ENCODE measurements around the gene TMEM144.

Gene TMEM144

DNA sequence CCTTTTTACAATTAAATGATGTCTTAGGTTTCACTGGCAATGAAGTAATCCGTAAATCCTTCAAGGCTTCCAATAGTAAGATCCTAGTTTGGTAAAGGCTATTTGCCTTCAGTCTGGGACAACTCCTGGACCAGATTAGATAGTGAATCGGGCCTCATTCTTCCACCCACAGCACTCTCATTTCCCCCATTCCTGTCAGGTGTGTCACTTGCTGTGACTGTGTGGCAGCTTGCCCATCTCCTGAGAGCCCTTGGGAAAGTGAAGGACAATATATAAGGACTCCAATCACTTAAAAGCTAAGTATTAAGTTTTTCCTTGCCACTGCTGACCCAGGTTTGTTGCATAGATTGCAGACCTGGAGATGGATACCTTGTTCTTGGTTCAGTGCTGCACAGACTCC lies 34.2 kb upstream of the TMEM144 start:
- peaks cover 47% of the 10 kb centered on the region for H3K36me3 Mint-ChIP-seq (ENCODE audit: low read depth)
- H3K4me3 Mint-ChIP-seq = no peak overlapping the region
- H3K4me1 Mint-ChIP-seq (ENCODE audit: low read depth) = peaks cover 46% of the 10 kb centered on the region
- intact Hi-C loops (cut with micrococcal nuclease) = no loop called here
- no peaks in the 10 kb centered on the region for H3K9me3 Mint-ChIP-seq
- H3K27me3 Mint-ChIP-seq = no peaks in the 10 kb centered on the region
- H3K27ac Mint-ChIP-seq = no peak overlapping the region

DNA sequence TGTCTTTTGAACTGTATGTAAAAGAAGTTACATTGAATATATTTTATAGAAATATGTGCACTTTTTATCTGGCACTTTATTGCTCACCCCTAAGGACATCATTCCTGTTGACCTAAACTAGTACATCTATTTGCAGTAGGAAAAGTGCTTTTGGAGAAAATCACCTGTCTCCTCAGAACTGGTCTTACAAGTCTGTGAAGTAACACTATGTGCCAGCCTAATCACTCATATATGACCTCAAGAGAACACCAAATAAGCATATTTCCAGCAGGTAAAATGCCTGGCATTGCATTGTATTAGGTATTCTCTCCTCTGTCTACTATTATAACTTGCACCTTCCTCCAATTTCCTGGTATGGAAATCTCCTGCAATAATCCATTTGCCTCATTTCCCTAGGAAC lies 33.5 kb upstream of the TMEM144 start:
- intact Hi-C loops (cut with micrococcal nuclease) = no loop called here
- H3K9me3 Mint-ChIP-seq = no peaks in the 10 kb centered on the region
- H3K36me3 Mint-ChIP-seq (ENCODE audit: low read depth) = peaks cover 50% of the 10 kb centered on the region
- peaks cover 46% of the 10 kb centered on the region for H3K4me1 Mint-ChIP-seq (ENCODE audit: low read depth)
- no peak overlapping the region for H3K27ac Mint-ChIP-seq
- H3K4me3 Mint-ChIP-seq = no peak overlapping the region
- H3K27me3 Mint-ChIP-seq = no peaks in the 10 kb centered on the region

DNA sequence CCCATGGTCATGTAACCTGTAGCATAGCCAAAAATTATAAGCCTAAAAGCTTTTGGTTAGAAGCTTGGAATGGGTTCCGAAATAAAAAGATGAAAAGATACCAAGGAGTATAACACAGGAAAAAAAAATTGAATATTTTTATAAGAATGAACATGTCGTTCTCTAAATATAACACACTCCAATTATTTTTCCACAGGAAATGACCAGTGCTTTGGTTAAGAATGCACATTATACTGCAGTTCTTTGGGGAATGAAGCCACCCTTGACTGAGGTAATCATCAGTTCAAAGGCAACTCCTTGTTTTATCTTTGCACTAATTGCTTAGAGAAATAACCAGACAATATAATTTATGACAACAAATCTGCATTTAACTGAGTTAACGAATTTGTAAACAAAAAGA lies 30.8 kb upstream of the TMEM144 start:
- no peak overlapping the region for H3K4me3 Mint-ChIP-seq
- no peaks in the 10 kb centered on the region for H3K9me3 Mint-ChIP-seq
- peaks cover 21% of the 10 kb centered on the region for H3K4me1 Mint-ChIP-seq (ENCODE audit: low read depth)
- H3K27ac Mint-ChIP-seq = no peak overlapping the region
- H3K36me3 Mint-ChIP-seq (ENCODE audit: low read depth) = peaks cover 57% of the 10 kb centered on the region
- intact Hi-C loops (cut with micrococcal nuclease) = no loop called here
- H3K27me3 Mint-ChIP-seq = no peaks in the 10 kb centered on the region

DNA sequence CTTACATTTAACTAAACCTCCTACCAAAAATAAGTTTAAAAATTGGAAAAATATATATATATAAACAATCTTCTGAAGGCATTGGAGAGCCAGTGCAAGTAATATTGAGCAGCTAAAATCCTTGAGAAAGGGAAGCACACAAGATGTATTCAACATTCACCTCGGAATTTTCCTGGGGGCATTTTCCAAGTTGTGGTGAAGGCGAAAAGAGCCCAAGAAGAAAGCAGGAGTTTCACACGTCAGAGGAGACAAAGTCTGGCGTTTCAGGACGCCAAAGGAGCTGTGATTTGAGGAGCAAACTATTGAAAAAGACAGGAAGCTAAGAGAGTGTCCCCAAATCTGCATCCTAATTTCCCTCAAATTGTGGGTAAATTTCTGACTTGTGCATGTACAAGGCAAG lies 28.4 kb upstream of the TMEM144 start:
- H3K4me1 Mint-ChIP-seq (ENCODE audit: low read depth) = peaks cover 3% of the 10 kb centered on the region
- H3K9me3 Mint-ChIP-seq = no peaks in the 10 kb centered on the region
- H3K36me3 Mint-ChIP-seq (ENCODE audit: low read depth) = peaks cover 65% of the 10 kb centered on the region
- H3K27me3 Mint-ChIP-seq = no peaks in the 10 kb centered on the region
- intact Hi-C loops (cut with micrococcal nuclease) = no loop called here
- no peak overlapping the region for H3K27ac Mint-ChIP-seq
- H3K4me3 Mint-ChIP-seq = no peak overlapping the region

DNA sequence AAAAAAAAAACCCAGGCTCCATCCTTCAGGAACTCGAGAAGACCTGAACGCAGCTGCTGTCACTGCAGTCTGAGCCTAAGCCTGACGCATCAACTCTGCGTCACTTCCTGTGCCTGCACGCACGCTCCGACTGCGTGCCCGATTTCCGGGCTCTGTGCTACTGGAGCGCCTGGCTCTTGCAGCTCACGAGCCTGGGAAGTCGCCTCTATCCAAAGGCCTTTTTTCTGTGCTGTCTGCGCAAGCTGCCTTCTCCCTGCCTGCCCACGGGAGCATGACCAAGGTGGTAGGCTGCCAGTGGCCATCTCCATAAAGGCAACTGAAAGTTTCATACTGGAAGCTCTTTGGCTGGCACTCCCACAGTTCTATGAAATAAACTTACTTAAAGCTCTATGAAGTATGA lies 27.6 kb upstream of the TMEM144 start:
- Mint-ChIP-seq H3K27me3 (no peaks in the 10 kb centered on the region), H3K4me3 (no peak overlapping the region), H3K9me3 (no peaks in the 10 kb centered on the region), H3K4me1 (ENCODE audit: low read depth) (no peaks in the 10 kb centered on the region), H3K27ac (no peak overlapping the region), H3K36me3 (ENCODE audit: low read depth) (peaks cover 62% of the 10 kb centered on the region)
- intact Hi-C loops (cut with micrococcal nuclease) = no loop called here

DNA sequence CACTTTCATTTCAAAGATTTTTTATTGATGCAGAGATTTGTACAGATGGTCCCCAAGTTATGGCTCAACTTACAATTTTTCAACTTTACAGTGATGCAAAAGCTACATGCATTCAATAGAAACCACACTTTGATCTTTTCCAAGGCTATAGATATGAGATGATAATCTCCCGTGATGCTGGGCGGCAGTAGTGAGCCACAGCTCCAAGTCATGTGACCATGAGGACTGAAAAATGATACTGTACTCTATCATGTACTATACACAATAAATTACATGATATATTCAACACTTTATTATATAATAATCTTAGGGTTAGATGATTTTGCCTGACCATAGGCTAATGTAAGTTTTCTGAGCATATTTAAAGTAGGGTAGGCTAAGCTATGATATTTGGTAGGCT lies 23.5 kb upstream of the TMEM144 start:
- H3K36me3 Mint-ChIP-seq (ENCODE audit: low read depth) = peaks cover 39% of the 10 kb centered on the region
- H3K9me3 Mint-ChIP-seq = no peaks in the 10 kb centered on the region
- intact Hi-C loops (cut with micrococcal nuclease) = no loop called here
- H3K27ac Mint-ChIP-seq = no peak overlapping the region
- peaks cover 6% of the 10 kb centered on the region for H3K4me1 Mint-ChIP-seq (ENCODE audit: low read depth)
- no peaks in the 10 kb centered on the region for H3K27me3 Mint-ChIP-seq
- no peak overlapping the region for H3K4me3 Mint-ChIP-seq

DNA sequence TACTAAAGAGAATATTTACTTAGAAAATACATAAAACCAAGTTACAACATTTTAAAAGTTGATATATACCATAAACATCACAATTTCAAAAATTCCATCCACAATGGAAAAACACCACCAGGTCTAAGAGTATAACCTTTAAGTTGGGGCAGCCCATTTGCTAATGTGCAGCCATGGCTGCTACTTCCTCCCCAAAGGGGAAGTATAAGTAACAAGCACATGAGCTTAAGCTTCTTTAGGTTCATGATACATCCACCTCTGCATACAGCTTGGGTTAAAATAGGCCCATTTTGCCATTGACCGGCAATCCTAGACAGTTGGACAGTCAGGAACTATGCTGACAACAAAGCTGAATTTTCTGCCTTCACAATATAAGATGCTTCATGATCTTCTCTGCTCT lies 20.9 kb upstream of the TMEM144 start:
- H3K4me3 Mint-ChIP-seq = no peak overlapping the region
- no peaks in the 10 kb centered on the region for H3K9me3 Mint-ChIP-seq
- no peak overlapping the region for H3K27ac Mint-ChIP-seq
- intact Hi-C loops (cut with micrococcal nuclease) = no loop called here
- H3K4me1 Mint-ChIP-seq (ENCODE audit: low read depth) = peaks cover 11% of the 10 kb centered on the region
- H3K27me3 Mint-ChIP-seq = no peaks in the 10 kb centered on the region
- peaks cover 29% of the 10 kb centered on the region for H3K36me3 Mint-ChIP-seq (ENCODE audit: low read depth)

DNA sequence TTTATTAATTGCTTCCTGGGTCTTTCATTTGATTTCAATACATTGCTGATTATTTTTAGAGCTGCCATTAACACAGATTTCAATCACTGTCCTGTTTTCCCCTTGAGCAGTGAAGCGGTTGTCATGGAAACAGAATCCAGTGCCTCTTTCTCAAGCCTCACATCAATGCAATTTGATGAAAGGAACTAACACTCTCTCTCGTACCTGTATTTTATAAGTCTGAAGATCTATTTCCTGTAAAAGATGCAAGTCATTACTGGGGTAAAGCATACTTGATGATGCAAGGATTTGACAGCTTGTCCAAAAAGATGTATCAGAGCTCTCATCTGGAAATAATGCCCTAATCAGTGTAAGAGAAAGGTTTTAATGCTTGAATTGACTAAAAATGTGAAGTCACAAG lies 19.6 kb upstream of the TMEM144 start:
- H3K4me1 Mint-ChIP-seq (ENCODE audit: low read depth) = peaks cover 11% of the 10 kb centered on the region
- intact Hi-C loops (cut with micrococcal nuclease) = loop anchor here (5.0 kb wide), 1 partner anchor 437 kb away; no protein-coding TSS in a partner anchor
- H3K27me3 Mint-ChIP-seq = no peaks in the 10 kb centered on the region
- H3K36me3 Mint-ChIP-seq (ENCODE audit: low read depth) = peaks cover 37% of the 10 kb centered on the region
- H3K4me3 Mint-ChIP-seq = no peak overlapping the region
- no peak overlapping the region for H3K27ac Mint-ChIP-seq
- H3K9me3 Mint-ChIP-seq = no peaks in the 10 kb centered on the region

DNA sequence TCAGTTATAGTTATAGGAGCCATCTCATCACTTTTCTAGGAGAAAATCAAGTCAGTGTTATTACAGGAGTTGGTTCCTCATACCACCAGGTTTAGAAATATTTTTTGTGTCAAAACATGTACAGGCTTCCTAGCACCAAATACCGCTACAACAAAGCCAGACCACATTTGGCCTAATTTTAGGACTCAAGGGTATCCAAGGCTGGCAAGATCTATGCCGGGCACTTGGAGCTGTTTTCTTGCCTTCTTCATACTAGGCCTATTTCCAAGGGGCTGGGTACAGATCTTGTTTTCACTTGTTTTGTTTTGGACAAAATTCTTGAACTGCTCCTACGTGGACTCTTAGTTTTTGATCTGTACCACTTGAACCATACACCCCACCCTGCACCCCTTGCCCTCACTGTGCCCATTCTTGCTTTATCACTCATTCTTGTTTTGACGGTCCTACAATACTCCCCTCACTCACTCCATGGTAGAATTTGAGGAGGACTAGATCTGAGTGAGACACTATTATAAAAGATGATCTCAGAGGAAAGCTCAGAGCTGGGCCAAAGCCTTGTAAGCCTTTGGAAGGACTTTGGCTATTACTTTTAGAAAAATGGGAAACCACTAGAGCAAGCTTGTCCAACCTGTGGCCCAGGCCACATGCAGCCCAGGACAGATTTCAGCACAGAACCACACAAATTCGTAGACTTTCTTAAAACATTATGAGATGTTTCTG lies 17.7 kb upstream of the TMEM144 start:
- intact Hi-C loops (cut with micrococcal nuclease) = loop anchor here (1.0 to 5.0 kb wide), 2 partner anchors 63 to 435 kb away; no protein-coding TSS in a partner anchor
- Mint-ChIP-seq H3K4me1 (ENCODE audit: low read depth) (peaks cover 11% of the 10 kb centered on the region), H3K36me3 (ENCODE audit: low read depth) (peaks cover 30% of the 10 kb centered on the region), H3K9me3 (no peaks in the 10 kb centered on the region), H3K4me3 (no peak overlapping the region), H3K27ac (peak overlapping the region; percentile 15), H3K27me3 (no peaks in the 10 kb centered on the region)

DNA sequence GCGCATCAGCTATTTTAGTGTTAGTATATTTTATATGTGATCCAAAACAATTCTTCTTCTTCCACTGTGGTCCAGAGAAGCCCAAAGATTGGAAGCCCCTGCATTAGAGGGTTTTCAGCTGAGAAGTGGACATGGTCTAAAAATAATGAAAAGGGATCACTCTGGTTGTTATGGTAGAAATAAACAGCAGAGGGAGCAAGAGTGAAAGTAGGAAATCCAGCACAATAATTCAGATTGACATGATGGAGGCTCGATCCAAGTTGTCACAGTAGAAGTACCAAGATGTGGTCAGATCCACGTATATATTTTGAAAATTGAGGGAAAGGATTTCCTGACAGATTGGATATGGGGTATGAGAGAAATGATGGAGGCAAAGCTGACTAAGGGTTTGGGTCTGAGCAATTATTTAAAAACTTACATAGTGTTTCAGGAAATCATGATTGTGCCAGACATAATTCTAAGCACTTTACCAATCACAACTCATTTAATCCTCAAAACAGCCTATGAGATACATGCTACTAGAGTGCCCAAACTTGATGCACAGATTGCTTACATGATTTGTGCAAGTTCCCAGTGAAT lies 17.0 kb upstream of the TMEM144 start:
- Mint-ChIP-seq H3K4me1 (ENCODE audit: low read depth) (peaks cover 11% of the 10 kb centered on the region), H3K9me3 (no peaks in the 10 kb centered on the region), H3K27me3 (no peaks in the 10 kb centered on the region), H3K4me3 (no peak overlapping the region), H3K27ac (peak overlapping the region; percentile 15), H3K36me3 (ENCODE audit: low read depth) (peaks cover 34% of the 10 kb centered on the region)
- intact Hi-C loops (cut with micrococcal nuclease) = loop anchor here (1.0 to 5.0 kb wide), 2 partner anchors 62 to 434 kb away; no protein-coding TSS in a partner anchor

DNA sequence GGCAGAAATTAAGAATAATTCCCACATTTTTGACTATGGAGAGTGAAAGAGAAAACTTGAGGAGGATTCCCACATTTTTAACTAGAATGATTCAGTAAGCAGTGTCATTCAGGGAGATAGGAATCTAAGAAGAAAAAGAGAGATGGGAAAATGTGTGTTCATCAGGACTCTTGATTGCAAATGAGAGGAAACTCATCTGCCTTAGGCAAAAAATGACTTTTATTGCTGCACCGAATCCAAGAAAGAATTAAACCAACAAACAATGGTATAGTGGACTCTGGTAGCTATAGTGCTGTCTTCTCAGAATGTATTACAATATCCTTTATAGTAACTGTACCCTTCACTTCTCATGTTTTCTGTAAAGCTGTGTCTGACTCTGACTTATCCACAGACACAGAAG lies 15.0 kb upstream of the TMEM144 start:
- intact Hi-C loops (cut with micrococcal nuclease) = no loop called here
- no peaks in the 10 kb centered on the region for H3K9me3 Mint-ChIP-seq

DNA sequence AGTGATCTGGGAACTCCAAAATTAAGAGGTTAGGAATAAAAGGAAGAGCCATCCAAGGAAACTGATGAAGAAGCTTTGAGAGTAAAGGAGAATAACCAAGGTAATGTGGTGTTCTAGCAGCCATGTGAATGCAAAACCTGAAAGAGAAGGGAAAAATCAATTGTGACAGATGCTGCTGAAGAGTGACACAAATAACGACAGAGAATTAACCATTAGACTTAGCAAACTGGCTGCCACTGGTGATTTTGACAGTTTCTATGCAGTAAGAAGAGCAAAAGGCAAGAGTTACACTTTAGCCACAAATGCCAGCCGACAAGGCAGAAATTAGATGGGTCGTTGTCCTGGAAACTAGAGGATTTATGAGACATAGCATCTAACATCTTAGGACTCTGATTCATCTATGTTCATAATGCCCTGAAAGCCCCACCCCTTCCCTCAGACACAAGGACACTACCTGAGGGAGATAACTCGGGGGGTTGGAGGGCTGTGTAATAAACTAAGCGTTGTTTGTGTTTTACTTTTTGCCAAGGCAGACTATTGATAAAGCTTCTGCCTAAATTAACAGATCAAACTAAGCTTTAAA lies 13.0 kb upstream of the TMEM144 start:
- Mint-ChIP-seq H3K36me3 (ENCODE audit: low read depth) (peaks cover 40% of the 10 kb centered on the region), H3K4me1 (ENCODE audit: low read depth) (peaks cover 24% of the 10 kb centered on the region), H3K27me3 (no peaks in the 10 kb centered on the region), H3K9me3 (no peaks in the 10 kb centered on the region), H3K4me3 (no peak overlapping the region), H3K27ac (no peak overlapping the region)
- intact Hi-C loops (cut with micrococcal nuclease) = no loop called here

More for the DNA sequence above, 15.0 kb upstream of the TMEM144 start:
- Mint-ChIP-seq H3K27me3 (no peaks in the 10 kb centered on the region), H3K27ac (no peak overlapping the region), H3K4me3 (no peak overlapping the region), H3K36me3 (ENCODE audit: low read depth) (peaks cover 38% of the 10 kb centered on the region), H3K4me1 (ENCODE audit: low read depth) (peaks cover 9% of the 10 kb centered on the region)

DNA sequence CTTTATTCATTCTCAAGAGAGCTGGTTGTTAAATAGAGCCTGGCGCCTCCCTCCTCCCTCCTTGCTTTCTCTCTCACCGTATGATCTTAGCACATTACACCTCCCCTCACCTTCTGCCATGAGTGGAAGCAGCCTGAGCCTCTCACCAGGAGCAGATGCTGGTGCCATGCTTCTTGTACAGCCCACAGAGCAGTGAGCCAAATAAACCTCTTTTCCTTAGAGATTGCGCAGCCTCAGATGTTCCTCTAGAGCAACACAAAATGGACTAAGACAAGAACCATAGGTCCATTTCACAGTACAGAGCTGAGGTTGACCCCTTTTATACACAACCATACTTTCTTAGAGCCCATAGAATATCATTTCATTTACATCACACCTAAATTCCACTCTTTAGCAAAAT lies 10.1 kb upstream of the TMEM144 start:
- Mint-ChIP-seq H3K36me3 (ENCODE audit: low read depth) (peaks cover 31% of the 10 kb centered on the region), H3K27ac (peak overlapping the region; percentile 38), H3K27me3 (no peaks in the 10 kb centered on the region), H3K4me3 (no peak overlapping the region), H3K4me1 (ENCODE audit: low read depth) (peaks cover 27% of the 10 kb centered on the region), H3K9me3 (no peaks in the 10 kb centered on the region)
- intact Hi-C loops (cut with micrococcal nuclease) = no loop called here

DNA sequence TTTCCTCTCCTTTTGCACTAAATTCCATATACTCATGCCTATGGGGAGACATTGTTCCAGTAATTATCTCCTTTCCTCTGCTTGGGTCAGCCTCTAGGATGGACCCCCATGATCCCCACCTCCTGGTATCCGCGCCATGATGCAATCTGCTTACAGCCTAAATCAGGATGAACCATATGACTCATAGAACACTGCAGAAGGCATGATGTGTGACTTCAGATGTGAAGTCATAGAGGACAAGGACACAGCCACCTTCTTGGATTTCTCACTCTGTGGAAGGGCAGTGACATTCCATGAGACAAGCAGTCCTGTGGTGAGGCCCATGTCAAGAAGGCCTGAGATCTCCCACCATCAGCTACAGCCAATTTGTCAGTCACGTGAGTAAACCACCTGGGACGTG lies 9.0 kb upstream of the TMEM144 start:
- Mint-ChIP-seq H3K4me3 (no peak overlapping the region), H3K4me1 (ENCODE audit: low read depth) (peaks cover 35% of the 10 kb centered on the region), H3K9me3 (no peaks in the 10 kb centered on the region), H3K27me3 (no peaks in the 10 kb centered on the region), H3K27ac (peak overlapping the region; percentile 84), H3K36me3 (ENCODE audit: low read depth) (peaks cover 37% of the 10 kb centered on the region)
- intact Hi-C loops (cut with micrococcal nuclease) = no loop called here

Measured in dendritic cell treated with granulocyte-macrophage colony-stimulating factor and Interleukin-4, amounts not matched to agents 40 ng/mL and 50 ng/mL, for 4 days (primary cell).